C4-2B (cell line): ENCODE data around the gene PRPF8.

Experiments used
- CTCF ChIP-seq: fragments of 450-650 bp; conservative IDR thresholded peaks from 2 replicates; pipeline ENCODE4 v1.5.1; 2017; ENCODE audit warnings: mild to moderate bottlenecking
- ZFX ChIP-seq: fragments of 450-650 bp; IDR thresholded peaks from 2 replicates; pipeline ENCODE4 v1.6.1; 2017

- TF ChIP-seq CTCF (no peak), ZFX (no peak)
Measured at GRCh38 chr17:1673041-1673785, 11.5 kb downstream of the PRPF8 start.
